CD4-positive, alpha-beta T cell treated with Interleukin-17A for 4 hours (primary cell): ENCODE data around the gene GPR55.

Experiments
- DNase-seq: peaks from one replicate; pipeline ENCODE4 v3.0.0-alpha.2; 2020; ENCODE audit warnings: mixed read lengths

GPR55 gene

DNA sequence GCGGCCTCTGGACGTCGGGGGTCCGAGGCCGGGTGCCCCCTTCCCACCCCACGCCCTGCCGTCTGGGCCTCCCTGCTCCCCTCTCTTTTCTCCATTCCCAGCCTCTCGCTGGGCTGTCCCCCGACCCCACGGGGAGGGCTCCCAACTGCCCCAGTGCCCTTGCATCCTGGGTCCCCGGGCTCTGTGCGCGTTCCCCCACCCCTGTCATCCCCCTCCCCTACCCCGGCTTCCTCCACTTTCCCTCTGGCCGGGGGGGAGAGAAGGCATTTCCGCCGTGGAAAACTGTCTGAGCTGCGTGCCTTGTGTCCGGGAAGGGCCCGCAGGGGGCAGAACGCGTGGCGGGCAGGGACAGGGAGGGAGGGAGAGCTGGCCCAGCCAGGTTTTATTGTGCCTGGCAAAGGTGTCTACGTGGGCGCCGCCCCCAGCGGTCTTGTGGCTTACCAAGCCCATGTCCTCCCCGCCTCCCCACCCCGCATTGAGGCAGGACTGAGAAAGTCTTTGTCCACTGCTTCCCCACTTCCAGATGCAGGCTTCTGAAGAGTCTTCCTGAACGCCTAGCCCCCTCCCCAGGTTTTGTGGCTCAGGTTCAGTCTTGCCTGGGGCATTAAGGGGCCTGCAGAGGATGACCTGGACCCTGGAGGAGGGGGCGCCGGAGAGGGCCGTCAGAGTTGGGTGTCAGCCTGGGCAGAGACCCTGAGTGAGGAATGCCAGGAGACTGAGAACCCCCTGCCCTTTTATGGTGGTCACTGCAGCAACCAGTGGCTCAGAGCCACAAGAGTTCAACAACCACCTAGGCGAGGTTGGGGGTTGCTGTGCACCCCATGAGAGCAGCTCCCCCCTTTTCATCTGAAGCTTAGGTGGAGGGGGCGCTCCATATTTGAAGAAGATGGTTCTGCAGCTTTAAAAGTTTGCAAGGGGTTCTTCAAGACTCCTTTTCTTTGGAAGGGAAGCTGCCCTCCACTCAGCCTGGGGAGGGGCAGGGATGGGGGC is 59.0 kb downstream of the GPR55 start:
- DNase-seq: peak; percentile 49

DNA sequence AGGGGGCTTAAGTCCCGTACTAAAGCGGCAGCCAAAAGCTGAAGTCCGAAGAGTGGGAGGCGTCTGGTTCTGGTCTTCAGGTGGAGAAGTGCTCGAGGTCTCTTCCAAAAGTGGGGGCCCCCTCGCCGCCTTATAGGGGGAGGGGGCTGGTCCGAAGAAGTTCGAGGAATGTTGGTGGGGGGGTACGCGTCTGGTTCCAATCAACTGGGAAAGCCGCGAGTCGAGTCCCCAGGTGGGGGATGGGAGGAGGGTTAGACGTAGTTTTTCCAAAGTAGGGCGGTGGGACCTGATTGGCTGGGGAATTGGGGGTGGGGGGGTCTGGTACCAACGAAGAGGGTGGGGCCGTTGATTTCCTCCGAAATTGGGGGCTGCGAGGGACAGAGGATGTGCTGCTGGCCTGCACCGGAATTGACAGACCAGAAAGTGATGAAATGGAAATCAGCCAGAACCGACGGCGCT is 59.7 kb downstream of the GPR55 start:
- peak; percentile 19 for DNase-seq

DNA sequence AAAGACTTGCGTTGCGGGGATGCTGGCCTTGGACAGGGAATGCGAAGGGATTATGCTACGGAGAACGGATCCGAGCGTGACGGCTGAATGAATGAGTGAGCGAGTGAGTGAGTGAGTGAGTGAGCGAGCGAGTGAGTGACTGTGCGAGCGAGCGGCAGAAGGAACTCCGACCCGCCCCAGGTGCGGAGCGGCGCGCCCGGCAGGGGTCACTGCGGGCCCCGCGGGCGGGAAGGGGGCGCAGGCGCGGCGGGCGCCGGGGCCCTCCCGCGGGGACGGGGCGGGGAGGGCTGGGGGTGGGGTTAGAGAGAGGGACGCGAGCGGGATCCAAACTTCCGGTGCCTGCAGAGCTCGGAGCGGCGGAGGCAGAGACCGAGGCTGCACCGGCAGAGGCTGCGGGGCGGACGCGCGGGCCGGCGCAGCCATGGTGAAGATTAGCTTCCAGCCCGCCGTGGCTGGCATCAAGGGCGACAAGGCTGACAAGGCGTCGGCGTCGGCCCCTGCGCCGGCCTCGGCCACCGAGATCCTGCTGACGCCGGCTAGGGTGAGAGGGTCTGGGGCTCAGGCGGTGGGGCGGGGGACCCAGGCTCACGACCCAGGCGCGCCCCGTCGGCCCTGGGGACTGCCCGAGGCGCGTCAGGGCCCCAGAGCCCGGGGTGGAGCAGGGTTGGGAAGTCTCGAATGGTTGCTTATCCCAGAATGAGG is 60.3 kb downstream of the GPR55 start, which contains the start of gene ITM2C:
Gene ITM2C (plus strand): TSS at position 338 of the 702 bp plus-strand sequence. CDS start 84 bp downstream, at position 422.
- DNase-seq: peak; percentile 86

DNA sequence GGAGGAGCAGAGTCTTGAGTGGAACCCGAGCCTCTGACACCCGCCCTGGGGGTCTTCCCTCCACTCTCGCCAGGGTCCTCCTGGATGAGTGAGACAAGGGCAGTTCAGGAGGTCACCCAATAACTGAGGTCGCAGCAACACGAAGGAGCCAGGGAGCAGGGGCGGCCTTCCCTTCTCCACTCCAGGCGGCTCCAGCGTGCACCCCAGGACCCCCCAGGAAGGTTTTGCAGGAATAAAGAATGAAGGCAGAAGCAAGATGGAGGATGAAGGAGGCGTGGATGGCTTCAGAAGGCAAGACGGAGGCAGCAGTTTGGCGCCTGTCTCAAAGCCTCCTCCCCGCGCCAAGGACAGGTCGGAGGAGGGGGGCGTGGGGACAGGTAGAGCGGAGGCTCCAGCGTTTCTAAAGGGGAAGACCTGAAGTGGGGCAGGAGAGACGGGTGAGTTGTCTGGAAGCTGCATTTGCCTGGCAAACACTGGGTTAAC is 60.9 kb downstream of the GPR55 start:
- DNase-seq: no peak

DNA sequence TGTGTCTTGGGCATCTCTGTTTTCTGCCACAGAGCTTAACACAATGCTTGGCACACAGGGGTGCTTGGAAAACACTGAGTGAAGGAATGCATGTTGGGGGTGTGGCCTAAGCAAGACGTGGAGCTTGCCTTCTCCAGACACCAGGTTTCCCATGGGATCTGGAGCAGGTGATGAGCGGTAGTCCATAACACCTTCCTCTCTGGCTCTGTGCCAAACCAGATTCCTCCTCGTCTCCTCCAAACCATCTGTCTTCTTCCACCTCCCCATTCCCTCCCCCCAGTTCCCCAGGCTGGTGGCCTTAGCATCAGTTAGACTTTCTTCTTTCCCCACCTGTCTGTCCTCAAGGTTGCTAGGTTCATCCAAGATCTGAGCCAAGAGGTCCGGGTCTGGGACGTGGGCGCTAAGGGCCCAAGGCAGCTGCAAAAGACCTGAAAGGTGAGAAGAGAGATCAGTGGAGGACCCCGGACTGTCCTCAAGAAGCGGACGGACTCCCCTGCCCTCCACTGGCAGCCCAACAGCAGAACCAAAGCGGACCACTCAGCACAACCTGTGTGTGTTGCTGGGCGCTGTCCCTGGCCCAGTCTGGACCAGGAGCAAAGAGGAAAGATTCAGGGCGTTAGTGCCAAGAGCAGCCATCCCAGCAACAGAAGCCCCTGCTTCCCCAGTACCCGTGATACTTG is 61.5 kb downstream of the GPR55 start:
- no peak for DNase-seq

DNA sequence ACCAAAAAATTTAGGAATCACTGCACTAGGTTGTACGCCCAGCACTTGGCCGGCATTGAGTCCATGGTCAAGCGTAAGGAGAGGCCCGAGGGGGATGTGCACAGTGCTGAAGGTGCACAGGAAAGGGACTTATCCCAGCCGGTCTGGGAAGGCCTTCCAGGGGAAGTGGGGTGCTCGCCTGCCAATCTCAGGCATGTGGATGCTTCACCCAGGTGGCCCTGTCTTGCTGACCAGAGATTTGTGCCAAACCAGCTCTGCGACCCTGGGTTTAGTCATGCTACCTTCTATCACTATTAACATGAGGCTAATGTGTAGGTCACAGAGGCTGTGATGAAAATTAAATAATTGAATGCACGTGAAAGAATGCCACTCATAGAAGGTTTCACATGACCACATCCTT is 62.0 kb downstream of the GPR55 start:
- no peak for DNase-seq

DNA sequence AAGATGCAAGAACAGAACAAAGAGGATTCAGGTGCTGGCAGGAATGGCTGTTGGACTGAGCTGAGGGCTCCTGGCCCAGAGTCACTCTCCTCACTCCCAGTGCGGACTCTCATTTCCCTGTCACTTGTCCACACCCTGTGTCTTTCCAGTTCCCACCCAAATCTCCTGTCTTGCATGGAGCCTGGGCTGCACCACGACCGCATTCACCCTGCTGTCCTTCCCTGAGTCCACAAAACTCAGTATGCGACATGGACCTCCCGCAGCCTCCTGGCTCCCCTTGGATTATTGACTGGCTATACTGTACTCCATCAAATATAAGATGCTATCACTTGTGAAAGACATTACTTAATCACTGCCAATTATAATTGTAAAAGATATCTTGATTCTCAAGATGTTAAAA is 62.8 kb downstream of the GPR55 start:
- DNase-seq: no peak

DNA sequence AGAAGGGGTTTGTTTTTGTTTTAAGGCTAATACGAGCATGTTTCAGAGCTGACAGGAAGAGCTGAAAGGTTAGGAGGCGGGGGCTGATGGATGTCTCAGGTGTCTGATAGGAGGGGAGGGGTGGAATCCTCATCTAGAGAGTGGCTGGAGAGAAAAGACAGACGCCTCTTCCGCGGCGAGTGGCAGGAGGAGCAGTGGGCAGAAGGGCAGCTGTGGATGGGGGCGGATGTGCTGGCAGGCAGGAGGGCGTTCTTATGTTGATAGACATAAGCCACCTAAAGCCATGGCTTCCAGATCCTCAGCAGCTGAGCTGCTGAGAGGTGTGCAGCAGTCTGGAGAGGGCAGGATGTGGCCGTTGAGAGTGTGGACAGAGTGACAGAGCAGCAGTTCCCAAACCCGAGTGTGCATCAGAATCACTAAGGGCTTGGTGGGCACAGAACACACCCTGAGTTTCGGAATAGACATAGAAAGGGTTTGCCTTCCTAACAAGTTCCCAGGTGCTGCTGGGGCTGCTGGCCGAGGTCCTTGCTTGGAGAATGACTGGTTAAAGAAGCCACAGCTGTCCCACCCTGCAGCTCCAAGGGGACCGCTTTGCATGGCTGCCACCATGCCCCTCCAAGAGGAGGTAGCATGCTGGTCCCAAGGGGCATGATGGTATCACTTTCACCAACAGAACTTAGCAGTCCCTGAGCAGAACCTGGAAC is 63.3 kb downstream of the GPR55 start:
- DNase-seq: peak; percentile 25
